Pons (tissue), 1 donor: ENCODE measurements around the gene POLR2H.
"Not testable (repeated sequence)": the region's sequence is repeated elsewhere in the genome, so short reads cannot be mapped to it uniquely, and the experiment has no call there.

ENCODE experiments used
- DNase-seq: peaks from one replicate; pipeline ENCODE4 v3.0.0-alpha.2; 2016; ENCODE audit warnings: low spot score

POLR2H gene

DNA sequence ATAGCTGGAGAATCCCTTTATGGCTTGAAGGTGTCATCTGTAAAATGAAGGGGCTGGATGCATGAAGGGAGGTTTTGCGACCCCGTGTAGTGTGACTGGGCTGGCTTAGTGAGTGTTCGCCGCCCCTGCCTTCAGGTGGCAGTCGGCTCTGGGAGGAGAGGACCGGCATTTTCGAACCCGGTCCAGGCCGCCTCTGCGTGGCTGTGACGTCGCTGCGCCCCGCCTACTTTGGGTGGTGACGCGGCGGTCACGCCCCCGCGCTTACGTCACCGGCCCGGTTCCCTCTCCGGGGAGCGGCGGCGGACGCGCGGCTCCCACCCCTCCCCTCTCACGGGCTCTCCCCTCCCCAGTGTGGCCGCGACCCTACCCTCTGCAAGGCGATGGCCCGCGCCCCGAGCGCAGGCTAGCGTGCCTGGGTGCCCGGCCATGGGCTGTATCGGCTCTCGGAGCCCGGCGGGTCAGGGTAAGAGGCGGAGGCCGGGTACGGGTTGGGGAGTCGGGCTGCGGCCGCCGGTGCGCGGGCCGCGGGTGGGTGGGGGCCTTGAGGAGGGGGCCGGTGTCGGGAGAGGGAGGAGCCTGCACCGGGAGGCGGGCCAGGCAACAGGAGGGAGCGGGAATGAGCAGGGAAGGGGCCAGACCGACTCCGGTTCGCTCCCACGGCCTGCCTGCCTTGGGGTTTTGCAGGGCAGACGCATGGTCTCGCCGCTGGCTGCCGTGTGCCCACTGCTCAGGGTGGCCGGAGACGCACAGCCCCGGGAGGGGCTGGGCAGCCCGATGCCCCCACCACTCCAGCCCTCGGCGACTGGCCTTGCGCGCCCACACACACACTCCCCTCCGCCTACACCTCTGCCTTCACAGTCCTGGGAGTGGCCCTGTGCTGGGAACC lies 25.6 kb upstream of the POLR2H start:
- peak; percentile 68 for DNase-seq

DNA sequence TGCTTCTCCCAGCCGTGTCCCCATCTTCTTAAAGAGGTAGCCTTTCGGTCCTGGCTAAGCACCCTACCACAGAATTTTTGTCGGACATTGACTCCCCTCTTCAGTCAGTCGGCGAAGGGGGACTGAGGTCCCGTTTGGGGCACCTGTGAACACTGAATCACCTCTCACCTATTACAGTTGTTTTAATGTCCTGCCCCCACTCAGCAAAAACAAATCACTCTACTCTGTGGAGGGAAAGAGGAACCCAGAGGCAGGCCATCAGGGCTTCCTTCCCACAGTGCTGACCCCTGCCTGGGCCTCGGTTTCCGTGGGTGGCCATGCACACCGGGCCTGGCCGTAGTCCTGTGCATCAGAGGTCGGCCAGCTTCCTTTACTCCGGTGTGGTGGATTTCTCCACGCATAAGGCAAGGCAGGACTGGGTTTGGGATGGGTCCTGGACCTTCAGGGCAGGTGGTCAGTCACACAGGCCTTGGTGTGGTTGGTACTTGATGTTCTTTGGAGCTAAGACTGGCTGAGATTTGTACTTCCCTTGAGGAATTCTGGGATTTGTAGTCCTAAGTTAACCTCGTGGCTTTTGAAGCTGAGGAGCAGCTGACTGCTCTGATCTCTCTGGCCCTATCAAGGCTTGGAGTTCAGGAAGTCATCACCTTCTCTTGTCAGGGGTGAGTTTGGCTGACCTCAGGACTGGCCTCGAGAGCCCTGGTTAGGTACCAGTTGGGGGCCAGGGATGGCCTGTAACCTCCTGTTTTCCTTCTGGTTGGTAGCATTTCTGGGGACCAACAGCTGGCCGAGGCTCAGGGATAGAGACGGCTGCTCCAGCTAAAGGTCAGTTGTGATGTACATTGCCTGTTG lies 24.7 kb upstream of the POLR2H start:
- DNase-seq: peak; percentile 91

DNA sequence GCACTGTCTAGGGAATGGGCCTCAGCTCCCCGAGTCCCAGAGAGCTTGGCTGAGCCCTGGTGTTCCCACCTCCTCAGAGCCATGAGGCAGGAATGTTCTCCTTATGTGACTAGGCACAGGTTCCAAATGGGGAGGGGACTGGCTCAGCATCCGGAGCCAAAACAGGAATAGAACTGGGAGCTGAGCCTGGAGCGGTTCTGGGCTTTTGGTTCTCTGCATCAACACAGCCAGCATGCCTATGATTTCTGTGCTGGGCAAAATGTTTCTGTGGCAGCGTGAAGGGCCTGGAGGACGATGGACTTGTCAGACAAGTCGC lies 24.2 kb upstream of the POLR2H start, which contains the start of gene FAM131A:
Gene FAM131A, plus strand, starts transcription at position 202 of the 316 bp plus-strand sequence. Its CDS starts 31 bp downstream, at position 233.
- DNase-seq: peak; percentile 64

DNA sequence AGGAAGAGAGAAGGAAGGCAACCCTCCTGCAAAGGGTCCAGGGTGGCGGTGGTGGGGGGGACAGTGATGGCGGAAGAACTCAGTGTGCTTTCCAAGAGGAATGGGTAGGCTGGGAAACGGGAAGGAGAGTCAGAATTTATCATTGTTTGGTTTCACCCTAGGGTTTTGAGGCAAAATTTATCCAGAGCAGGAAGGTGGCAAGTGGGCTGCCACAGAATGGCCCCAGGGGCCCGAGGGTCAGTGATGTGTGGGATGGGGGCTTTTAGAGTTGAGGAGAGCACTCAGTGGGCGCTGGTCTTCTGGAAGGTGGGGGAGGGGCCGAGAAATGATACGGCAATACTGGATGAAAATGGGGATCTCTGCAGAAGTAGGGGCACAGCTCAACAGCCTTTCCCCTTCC lies 23.5 kb upstream of the POLR2H start:
- DNase-seq: no peak

DNA sequence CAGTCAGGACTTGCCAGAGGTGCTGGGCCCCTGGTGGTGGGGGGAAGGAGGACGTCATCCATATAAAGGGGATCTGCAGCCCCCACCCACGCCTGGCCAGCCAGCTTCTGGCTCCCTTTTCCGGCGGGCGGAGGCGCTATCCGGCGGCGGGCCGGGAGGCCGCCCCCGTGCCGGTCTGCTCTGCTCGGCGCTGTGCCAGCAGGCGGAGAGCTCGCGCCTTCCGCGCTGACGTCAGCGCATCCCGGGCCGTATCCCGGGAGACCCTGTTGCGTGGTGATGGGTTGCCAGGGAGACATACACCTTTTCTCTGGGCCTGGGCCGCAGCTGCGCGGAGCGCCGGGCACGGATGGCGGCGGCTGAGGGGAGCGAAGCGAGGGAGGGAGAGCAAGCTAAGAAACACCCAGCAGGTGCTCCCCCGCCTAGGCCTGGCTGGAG lies 23.0 kb upstream of the POLR2H start:
- DNase-seq: peak; percentile 60

DNA sequence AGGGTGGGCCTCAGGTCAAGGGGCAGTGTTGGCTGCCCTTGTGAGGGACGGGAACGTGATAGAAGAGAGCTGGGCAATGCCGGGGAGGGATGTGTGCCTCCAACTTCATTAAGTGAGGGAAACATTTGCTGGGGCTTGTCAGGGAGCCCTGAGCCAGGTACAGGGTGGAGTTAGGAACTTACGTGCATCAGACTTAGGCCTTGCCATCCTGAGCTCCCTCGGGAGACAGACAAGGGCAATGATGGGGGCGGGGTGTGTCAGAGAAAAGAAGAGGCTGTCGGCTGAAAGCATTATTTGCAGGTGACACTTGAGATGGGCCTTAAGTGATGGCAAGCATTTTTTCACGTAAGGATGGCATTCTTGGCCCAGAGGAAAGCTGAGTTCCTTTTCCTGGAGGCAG lies 22.5 kb upstream of the POLR2H start:
- no peak for DNase-seq

DNA sequence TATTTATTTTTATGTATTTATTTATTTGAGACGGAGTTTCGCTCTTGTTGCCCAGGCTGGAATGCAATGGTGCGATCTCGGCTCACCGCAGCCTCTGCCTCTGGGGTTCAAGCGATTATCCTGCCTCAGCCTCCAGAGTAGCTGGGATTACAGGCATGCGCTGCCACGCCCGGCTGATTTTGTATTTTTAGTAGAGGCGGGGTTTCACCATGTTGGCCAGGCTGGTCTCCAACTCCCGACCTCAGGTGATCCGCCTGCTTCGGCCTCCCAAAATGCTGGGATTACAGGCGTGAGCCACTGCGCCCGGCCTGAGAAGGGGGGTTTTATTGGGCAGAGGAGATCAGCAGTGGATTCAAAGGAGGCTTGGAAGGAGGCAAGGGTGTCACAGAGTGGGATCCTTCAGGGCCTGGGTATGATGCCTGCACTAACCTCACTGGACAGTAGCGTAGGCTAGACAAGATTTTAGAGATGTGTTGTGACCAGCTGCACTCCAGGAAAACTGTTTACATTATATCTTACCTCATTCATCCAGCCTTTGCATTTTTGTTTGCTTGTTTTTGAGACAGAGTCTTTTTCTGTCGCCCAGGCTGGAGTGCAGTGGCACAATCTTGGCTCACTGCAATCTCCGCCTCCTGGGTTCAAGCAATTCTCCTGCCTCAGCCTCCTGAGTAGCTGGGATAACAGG lies 21.9 kb upstream of the POLR2H start:
- DNase-seq: not testable (repeated sequence)

DNA sequence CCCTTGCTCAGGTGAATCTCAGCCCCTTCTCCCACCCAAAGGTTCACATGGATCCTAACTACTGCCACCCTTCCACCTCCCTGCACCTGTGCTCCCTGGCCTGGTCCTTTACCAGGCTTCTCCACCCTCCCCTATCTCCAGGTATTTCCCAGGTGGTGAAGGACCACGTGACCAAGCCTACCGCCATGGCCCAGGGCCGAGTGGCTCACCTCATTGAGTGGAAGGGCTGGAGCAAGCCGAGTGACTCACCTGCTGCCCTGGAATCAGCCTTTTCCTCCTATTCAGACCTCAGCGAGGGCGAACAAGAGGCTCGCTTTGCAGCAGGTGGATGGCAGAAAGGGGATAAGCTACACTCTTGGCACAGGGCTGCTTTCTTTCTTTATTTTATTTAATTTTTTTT lies 19.6 kb upstream of the POLR2H start:
- no peak for DNase-seq

DNA sequence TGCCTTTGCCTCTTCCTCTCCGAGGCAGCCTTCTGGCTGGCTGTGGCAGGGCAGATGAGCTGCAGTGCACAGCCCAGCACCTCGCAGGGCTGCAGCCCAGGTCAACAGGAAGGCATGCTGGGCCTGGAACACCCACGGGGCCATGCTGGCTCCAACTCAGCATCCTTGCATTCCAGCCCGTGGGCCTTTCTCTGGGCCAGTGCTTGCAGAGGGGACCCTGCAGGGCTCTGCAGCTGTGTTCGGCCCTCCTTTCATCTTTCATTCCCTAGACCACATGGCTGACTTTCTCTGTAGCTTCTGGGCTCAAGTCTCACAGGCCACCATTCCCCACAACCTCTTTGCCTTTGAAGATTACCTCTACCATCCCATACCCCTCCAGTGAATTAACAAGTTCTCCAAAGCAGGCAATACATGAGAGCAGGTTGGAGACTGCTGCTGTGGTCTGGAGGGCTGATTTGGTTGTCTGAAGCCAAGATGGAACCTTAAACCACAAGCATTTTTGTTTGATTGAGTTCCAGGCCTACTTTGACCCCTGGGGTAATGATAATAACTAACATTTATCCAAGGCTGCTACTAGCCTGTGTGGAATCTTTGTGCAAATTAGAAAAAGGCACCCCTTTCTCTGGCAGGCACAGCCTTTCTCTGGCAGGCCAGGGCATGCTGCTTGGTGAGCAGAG lies 18.2 kb upstream of the POLR2H start:
- DNase-seq: no peak

DNA sequence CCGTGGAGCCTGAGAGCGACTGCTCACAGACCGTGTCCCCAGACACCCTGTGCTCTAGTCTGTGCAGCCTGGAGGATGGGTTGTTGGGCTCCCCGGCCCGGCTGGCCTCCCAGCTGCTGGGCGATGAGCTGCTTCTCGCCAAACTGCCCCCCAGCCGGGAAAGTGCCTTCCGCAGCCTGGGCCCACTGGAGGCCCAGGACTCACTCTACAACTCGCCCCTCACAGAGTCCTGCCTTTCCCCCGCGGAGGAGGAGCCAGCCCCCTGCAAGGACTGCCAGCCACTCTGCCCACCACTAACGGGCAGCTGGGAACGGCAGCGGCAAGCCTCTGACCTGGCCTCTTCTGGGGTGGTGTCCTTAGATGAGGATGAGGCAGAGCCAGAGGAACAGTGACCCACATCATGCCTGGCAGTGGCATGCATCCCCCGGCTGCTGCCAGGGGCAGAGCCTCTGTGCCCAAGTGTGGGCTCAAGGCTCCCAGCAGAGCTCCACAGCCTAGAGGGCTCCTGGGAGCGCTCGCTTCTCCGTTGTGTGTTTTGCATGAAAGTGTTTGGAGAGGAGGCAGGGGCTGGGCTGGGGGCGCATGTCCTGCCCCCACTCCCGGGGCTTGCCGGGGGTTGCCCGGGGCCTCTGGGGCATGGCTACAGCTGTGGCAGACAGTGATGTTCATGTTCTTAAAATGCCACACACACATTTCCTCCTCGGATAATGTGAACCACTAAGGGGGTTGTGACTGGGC lies 16.8 kb upstream of the POLR2H start:
- DNase-seq: no peak

DNA sequence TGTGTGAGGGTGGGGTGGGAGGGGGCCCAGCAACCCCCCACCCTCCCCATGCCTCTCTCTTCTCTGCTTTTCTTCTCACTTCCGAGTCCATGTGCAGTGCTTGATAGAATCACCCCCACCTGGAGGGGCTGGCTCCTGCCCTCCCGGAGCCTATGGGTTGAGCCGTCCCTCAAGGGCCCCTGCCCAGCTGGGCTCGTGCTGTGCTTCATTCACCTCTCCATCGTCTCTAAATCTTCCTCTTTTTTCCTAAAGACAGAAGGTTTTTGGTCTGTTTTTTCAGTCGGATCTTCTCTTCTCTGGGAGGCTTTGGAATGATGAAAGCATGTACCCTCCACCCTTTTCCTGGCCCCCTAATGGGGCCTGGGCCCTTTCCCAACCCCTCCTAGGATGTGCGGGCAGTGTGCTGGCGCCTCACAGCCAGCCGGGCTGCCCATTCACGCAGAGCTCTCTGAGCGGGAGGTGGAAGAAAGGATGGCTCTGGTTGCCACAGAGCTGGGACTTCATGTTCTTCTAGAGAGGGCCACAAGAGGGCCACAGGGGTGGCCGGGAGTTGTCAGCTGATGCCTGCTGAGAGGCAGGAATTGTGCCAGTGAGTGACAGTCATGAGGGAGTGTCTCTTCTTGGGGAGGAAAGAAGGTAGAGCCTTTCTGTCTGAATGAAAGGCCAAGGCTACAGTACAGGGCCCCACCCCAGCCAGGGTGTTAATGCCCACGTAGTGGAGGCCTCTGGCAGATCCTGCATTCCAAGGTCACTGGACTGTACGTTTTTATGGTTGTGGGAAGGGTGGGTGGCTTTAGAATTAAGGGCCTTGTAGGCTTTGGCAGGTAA lies 16.0 kb upstream of the POLR2H start:
- DNase-seq: peak; percentile 98

DNA sequence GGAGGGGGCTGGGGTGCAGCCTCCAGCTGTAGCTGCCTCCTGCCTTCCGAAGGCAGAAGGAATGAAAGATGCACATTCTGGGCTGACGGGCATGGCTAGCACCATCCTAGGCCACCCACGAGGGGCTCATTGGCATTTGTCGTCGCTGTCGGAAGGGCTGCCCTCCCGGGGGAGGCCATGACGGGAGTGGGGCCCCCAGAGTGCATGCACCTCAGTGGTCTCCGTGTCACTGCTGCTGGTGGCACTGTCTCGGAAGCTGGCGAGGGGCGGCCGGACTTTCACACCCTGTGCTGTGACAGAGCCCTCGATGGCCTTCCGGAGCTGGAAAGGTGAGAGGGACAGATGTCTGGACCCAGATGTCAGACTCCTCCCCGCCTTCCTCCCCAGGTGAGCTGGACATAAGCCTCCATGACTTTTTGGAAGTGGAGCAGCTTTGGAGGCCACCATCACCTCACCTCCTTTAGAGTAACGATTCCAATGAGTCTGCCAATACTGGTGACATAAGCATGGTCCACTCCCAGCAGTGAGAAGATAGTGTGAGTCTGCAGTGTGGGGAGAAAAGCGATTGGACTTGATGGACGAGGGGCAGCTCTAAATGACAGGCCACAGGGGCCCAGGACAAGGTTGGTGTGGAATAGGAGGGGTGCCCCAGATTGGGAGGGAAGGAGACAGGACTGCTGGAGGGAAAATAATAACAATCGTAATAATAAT lies 14.9 kb upstream of the POLR2H start:
- no peak for DNase-seq

DNA sequence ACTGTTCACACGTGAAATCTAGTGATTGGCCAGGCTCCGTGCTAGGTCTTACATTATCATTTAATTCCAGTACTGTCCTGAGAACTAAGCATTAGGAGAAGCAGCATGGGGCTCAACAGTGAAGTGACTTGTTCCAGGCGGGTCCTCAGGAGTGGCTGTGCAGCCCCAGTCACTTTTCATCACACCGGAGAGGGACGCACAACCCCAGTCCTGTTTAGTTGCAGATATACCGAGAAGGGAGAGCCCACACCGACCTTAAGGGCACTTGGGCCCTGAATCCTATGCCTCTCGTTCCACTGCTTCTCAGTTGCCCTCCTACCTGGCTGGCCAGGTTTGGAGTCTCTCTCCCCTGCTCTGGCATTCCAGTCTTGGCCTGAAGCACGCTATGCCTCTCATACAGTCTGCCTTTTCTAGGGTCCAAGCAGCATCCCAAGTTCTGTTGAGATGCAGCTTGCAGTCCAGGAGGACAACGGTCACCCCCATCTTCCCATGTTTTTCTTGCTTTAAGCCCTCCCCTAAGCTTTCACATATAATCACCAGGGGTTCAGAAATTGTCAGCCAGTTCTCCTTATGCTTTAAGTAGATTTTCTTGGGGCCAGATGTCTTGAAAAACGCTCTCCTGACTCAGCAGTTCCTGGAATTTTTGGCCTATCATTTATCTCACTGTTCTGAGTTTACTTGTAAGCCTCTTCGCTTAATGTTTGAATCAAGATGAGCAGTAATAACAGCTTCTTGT lies 14.0 kb upstream of the POLR2H start:
- DNase-seq: no peak

DNA sequence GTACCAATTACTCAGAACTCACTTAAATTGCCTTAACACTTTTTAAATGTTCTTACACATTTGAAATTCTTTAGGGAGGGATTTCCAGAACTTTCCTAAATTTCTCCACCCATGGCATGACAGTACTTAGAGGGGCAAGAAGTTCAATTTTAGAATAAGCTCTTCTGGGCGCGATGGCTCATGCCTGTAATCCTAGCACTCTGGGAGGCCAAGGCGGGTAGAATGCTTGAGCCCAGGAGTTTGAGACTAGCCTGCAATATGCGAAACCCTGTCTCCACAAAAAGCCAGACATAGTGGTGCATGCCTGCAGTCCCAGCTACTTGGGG lies 13.5 kb upstream of the POLR2H start:
- DNase-seq: no peak

DNA sequence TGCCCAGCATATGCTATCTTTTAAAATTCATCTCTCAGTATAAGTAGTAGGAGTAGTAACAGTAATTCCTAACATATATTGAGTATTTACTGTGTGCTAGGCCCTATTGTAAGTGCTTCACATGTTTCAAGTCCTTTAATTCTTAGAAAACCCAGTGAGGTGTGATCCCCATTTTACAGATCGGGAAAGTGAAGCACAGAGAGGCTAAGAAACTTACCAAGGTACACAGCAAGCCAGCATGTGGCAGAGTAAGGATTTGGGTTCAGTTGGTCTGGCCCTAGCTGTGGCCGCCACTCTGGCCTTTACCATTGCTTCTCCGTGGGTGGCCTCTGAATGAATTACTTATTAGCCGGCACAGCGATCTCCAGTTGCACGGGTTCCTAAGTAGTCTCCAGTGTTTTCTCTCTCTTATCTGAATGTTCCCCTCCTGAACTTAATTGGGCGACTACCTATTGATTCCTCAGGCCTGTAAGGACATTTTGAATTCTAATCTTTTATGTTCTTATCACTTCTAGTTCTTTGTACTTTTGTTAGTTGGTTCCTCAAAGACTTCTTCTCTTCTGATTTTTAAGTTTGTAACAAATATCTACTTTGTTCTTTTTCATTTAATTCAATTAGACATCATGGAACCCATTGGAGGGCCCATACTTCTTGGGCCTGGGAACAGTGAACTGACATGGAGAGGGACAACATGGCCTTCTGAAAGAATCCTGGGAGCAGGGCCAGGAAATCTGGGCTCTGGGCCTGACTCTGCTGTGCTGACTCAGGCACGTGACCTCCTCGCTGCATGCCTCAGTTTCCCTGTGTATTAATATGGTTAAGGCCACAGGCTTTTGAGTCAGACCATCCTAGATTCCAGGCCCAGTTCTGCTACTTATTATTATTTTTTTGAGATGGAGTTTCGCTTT lies 11.7 kb upstream of the POLR2H start:
- peak; percentile 45 for DNase-seq

DNA sequence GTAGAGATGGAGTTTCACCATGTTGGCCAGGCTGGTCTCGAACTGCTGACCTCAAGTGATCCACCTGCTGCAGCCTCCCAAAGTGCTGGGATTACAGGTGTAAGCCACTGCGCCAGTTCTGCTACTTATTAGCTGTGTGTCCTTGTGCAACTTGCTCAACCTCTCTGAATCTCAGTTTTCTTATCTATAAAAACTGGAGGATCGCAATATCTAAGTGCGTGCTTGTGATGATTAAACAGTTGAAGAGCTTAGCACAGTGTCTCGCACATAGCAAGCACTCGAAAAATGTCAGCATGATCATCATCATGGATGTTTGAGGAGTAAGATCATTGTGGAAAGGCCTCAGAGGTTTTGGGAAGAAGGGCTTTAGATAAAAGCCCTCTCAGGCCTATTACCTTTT lies 10.9 kb upstream of the POLR2H start:
- DNase-seq: no peak

DNA sequence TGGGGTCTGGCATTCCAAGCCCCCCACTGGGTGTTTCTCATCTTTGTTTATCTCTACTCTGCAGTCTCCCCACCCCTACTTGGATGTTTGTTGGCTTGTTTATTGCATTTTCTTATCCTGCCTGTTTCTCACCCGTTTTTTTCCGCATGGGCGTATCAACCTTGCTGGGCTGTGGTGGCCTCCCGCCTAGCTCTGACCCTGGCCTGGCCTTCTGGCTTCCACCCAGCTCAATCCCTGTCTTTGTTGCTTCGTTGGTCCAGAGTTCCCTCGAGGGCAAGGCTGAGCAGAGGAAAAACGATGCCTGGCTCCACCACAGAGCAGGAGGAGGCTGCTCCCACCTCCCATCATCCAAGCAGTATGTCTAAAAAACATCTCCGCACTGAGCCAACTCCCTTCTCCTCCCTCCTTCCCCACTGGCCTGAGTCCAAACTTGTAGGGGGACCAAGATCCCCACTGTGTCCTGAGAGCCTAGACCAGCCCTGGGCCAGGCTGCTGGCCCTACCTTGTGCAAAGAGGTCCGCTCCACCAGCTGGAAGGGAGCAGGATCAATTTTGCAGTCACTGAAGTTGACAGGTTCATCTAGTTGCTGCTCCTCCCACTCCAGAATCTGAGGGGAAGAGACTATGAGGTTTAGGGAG lies 9.9 kb upstream of the POLR2H start:
- DNase-seq: no peak
